NCI-H510A (cell line): ENCODE measurements around the gene EDAR.

Source experiments
- DNase-seq: peaks from one replicate; lab custom pipeline; 2025; lab: John Stamatoyannopoulos, UW

Gene EDAR

DNA sequence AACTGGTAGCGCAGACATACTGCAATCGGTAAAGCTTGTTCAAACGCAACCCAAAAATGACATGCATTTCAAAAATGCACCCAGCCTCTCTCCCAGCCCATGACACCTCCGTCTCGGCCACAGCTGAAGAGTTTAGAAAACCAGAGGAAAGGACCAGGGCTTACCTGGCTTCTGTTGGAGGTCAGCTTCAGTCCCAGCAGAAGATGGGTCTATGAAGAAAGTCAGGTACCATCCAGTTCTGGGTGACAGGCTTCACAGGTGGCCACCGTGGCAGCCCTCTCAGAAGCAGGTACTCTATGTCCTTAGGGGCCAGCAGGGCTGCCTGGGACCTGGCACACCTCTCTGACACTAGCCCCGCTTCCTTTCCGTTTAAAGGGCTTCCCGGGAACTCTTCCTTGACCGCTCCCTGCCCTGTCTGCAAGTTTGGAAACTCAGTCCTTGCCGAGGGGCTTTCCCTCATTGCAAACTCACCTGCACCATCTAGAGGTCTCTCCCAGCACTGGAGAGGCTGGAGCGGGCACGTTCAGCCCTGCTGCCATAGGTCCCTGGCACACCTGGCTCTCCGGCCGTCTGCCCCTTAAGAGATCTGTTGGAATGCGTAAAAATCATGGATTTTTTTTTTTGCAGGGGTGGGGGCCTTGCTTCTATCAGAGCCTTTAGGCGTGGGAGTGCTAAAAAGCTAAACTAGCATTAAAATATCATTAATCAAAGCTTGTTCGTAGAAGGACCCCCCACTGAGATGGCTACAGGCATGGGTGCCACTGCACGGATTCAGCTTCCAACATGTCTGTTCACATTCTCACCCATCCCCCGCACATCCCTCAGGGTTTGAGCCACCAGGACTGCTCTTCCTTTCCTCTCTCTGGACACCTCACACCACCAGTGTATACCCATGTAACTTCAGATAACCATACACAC is at the start of gene EDAR:
TSS of gene EDAR (minus strand) at position 425 of the 918 bp plus-strand sequence. CDS start 58,206 bp downstream, outside the sequence.
- DNase-seq, result peak; percentile 45

DNA sequence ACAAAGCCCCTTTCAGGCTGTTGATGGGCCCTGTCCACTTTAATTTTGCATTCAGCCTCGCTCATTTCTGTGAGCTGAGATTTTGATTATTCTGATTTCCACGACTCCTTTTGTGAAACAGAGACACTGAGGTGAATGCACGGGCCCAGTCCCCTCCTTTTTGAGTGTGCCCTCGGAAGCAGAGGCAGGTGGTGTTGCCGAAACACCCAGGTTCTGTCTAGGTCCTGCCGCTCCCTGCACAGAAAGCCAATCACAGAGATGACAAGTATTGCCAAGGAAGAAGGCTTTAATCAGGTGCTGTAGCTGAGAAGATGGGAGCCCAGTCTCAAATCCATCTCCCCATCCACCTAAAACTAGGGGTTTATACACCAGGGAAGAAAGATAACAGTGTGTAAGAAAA is 44.2 kb upstream of the EDAR start:
- no peak for DNase-seq

DNA sequence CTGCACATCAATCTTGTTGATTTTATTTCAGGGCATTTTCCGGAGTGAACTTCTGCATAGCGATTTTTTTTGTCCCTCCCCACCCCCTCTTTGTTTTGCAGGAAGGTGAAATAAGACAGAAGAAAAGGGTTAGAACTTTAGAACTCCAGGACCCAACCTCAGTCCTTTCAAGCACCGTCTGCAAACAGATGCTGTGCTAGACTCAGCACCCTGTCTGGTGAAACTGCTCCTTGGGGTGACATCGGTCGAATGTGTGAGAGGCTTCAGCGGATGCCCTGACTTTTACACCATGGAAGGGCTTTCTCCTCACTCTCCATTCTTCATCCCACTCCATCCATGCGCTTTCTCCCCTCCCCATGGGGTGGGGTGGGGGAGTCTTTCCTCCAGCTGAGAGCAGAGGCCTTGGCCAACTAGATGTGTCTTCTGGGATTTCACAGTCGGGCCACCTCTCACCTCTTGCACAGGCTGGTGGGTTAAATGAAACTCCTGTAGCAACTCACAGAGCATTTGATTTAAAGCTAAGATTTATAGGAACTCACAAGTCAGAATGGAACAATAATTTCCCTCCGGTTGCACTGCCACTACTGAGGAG is 43.3 kb upstream of the EDAR start:
- no peak for DNase-seq

DNA sequence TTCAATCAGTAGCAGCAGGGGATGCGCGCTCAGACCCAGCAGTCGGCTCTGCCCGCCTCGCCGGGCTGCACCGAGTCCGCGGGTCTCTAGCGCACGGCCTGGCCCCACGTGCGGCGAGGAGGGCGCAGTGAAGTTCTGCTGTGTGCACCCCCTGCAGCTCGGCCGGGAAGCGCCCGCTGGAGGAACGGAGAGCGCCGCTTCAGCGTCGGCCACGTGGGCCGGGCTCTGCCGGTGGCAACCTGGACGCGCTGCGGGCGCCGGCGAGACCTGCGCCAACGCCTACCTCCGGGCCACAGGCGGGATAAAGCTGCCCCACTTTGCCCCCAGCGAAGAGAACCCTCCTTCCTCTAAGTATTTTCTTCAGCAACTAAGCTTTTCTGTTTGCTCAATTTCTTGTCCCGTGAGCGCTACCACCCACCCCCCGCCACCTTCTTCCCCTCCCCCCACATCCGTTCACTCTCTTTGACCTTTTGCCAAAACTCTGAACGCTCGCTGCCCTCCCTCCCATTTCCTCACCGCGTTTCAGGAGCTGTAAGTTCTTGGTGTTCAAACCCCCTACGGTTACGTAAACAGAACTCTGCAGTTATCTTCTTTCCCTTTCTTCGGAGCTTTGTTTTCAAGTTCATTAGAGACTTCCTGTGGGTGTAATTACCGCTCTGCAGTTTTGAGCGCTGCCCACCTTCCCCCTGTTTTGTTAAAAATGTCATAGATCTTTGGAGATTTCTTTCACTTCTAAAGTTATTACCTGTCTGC is 42.6 kb upstream of the EDAR start:
- DNase-seq, result peak; percentile 23

DNA sequence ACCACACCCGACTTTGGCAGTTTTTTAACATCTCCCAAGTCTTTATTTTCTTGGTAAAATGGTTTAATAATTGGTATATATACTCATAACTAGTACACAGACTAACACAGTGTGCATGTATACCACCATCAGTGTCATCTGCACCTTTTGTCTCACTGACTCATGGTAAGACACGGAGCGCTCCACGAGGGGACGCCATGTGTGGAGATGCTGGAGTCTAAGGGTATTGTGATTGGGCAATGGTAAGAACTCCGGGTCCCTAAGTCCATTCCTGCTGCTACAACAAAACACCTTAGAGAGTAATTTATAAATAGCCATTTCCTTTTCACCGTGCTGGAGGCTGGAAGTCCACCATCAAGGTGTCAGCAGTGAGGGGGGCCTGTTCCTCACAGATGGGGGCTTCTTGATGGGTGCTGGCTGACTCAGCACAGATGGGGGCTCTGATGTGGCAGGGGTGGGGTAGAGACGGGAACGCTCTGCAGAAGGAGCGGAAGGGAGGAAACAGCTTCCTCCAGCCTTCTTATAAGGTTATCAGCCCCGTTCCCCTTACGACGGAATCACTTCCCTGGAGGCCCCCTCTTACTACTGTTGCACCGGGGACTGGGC is 42.0 kb upstream of the EDAR start:
- DNase-seq, result no peak

DNA sequence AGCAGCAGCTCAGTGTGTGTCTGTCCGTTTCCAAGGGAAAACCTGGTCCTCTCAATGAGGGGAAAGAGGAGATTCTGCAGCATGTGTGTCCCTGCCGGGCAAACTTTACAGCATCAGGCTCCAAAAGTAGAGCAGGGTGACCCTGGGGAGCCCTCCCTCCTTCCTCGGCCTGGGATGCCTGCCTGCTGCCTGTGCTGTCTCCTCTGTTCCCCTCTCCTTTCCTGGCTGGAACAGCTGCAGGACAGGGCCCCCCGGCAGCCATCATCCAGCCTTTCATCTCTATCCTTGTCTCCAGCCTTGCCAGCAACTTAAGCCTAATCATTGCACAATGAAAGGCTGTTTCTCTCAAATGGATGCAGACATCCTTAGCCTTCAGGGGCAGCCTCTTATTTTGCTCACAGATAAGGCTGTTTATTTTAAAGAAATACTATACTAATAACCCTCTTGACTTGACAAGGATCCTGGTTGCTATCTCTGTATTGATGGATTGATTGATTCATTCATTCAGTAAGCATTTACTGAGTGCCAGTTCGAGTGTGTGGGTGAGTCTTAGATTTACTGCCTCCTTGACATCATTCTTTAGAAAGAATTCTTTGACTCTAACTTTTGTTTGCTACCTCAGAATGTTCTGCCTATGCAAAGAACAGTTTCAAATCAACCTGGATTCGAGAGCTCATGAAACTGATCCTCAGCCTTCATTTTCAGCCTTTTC is 40.6 kb upstream of the EDAR start:
- DNase-seq, result no peak

DNA sequence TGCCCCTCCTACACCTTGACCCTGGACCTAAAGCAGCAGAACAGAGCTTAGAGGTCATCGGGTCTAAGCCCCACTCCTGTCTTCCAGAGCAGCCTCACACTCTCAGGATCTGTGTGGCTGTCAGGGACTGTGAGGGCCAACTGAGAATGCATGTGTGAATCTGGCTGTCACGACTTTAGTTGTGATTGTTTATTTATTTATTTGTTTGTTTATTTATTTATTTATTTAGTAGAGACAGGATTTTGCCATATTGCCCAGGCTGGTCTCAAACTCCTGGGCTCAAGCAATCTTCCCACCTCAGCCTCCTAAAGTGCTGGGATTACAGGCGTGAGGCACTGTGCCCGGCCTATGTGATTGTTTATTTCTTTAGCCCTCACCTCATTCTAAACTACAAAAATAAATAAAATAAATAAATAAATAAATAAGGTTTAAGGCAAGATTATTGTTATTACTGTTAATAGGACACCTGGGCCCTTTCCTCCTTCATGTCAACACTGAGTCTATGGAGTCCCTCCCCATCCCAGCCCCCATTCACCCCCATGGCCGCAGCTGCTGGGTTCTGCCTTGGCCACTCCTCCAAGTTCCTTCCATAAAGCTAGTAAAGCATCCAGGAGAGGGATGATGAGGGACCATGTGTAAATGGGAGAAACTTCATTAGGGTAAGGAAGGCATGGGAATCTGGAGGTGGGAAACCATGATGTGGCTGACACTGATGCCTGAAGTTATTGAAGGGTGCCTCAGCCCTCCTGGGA is 39.9 kb upstream of the EDAR start:
- no peak for DNase-seq

DNA sequence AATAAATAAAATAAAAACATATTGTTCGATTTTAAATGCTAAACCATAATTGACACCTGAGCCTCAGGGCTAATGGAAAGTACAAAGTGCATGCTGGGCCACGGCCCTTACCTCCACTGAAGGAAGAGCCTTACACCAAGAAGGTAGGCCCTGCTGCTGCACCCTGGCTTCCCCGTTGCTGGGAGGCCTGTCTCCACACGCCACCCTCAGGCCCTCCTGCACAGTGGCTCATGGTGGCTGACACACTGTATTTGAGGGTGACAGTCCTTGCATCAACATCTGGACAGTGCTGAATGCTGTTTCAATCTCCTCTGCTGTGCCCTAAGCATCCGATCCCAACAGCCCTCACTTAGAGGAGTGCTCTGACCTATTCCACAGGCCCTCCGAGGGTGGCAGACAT is 39.3 kb upstream of the EDAR start:
- no peak for DNase-seq

DNA sequence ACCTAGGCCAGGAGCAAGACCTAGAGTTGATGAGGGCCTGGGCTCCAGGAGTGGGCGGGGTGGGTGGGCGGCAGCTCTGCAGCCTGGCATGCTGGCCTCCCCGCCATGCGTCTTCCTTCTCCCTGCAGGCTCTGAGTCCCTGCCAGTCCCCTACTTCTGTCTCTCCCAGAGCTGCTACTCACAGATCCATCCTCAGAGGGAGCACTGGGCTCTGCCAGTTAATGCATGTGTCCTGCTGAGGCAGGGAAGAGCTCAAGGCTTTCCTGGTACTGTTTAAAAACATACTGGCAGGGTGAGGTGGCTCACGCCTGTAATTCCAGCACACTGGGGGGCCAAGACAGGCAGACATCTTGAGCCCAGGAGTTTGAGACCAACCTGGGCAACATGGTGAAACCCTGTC is 38.7 kb upstream of the EDAR start:
- no peak for DNase-seq

DNA sequence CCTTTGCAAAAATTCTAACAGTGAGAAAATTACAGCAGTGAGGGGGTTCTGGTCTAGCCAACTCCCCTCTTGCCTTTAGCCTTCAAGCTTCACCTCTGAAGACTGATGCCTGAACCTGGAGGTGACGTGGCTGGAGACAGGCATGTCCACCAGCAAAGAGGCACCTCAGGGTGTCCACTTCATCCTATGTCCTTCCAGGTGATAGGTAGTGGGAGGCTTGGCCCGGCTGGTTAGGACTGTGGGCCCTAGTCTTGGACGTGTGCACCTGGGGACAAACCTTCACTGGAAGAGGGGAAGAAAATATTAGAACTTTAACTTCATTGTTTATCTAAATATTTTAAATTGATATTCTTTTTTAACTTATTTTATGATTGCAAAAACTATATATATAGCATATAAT is 35.5 kb upstream of the EDAR start:
- DNase-seq, result no peak

DNA sequence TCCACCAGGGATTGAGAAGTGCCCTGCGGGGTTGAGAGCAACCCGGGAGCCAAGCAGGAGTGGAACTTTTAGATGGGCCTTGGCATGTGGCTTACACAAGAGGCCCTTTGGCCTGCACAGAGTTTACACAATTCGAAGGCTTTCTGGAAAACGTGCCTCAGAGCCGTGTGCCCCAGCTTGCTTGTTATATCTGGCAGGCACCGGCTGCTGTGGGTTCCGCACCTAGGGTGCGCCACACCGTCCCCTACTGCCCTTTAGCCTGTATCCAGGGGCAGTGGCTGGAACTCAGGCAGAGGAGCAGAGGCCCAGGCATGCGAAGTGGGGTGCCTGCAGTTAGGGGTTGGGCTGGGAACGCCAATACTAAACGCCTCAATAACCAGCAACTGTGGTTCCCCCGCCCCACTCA is 32.9 kb upstream of the EDAR start:
- no peak for DNase-seq

DNA sequence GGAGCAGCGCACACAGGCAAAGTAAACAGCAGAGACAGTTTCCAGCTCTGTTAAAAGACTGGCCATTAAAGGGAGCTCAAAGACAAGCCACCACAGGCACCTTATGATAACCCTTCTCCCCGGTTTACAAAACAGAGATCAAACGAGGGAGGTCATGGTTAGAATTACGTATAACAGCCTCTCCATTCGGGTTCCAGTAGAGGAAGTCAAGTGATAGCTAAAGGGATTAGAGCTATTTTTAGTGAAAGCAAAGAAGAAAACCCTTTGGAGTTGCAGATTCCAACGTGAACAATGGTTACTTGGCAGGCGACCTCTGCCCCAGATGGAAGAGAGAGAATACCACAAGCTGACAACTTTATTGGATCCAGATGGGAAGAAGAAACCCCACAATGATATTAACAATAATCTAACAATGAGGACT is 31.2 kb upstream of the EDAR start:
- no peak for DNase-seq

DNA sequence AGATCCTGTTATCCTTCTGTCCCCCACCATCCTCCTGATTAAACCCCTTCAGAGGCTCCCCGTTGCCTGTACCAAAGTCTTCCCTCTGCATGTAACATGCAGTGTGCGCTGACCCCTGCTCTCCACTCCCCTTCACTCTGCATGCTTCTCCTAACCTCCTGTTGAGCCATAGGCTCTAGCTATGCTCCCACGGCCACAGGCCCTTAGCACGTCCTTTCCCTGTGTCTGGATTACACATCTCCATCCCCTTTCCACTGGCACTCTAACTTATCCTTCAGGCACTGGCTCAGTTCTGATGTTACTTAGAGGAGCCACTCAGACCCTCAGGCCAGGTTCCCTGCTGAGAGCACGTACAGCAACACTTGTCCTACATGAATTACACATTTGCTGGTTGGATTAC is 29.4 kb upstream of the EDAR start:
- no peak for DNase-seq

DNA sequence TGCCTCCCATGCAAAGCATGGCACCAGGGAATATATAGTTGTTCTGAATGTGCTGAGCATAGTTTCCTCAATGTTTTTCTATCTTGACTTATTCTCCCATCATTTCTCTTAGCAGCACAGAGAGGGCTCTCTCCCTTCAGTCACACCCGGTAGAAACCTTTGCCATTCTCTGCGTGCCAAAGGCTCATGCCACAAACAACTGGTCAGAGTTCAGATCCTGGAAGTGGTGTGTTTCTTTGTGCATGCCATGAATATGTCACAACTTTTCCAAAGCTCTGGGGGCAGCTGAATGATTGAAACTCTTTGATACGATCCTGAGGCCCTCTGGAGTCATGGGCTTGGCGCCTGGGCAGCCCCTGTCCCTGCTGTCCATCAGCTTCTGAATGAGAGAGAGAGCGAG is 28.0 kb upstream of the EDAR start:
- no peak for DNase-seq

DNA sequence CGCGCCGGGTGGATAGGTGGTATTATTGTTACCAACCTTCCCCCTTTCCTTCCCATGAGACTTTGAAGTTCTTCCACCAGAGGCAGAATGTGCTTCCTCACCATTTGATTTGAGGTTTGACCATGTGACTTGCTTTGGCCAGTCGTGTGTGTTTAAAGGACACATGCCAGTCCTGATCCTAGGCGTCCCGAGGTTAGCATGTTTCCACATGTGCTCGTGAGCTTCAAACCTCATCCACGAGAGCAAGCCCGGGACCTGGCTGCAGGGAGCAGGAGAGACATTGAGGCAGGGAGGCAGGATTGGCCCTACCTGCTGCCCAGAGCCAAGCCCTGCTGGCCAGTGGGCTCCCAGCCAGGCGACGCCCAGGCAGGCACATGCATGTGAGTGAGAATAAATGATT is 27.4 kb upstream of the EDAR start:
- DNase-seq, result no peak

DNA sequence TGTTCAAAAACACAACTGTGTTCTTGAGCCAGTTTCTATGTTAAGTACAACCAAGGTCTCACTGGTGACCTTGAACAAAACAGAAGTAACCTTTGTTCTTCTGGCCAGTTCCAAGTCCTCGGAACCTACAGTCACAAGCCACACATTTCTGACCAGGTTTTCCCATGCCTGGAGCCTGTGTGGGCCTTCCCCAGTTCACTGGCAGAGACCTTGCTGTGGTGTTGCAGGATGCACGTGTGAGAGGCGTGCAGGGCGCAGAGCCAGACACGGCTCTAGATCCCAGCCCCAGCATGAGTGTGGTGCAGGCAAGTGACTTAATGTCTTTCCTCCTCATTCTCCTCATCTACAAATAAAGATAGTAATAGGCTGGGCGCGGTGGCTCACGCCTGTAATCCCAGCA is 25.5 kb upstream of the EDAR start:
- no peak for DNase-seq

DNA sequence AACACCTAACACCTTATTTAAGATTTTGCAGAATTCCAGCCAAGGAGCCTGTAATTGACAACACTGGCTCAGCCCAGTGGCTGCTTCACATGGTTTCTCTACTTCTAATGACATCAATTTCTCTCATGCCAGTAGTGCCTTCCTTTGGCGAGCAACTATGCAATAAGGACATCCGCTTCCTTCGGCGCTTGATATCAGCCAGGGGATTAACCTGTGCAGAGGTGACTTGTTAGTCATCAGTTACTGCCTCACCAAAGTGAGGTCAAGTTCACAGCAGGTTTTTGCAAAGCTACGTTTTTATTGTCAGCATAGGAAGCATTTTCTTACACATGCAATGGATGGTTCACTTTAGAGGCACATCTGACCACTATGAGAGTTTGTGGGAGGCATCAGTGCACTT is 24.0 kb upstream of the EDAR start:
- no peak for DNase-seq

DNA sequence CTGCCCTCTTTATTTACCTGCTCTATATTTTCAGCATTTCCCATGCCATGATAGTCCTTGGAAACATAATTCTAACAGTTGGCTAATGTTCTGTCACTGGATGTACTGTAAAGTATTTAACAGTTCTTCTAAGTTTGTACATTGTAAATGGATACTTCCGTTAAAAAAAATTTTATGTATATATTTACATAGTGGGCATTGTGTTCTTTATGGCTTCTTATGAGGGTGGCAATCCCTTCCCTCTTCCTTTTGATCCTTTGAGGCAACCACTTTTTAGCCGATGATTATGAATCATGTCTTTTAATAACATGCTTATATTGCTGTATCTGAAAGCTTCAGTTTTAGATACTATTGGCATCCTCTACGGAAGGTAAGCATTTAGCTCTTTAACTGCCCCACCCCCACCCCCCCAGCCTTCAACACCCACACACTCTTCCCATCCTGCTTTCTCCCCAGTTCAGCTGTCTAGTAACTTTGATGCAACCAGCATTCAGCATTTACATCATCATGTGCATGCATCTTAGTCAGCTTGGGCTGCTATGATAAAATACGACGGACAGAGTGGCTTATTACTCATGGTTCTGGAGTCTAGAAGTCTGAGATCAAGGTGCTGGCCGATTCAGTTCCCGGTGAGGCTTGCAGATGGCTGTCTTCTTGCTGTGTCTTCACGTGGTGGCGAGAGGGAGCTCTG is 21.0 kb upstream of the EDAR start:
- no peak for DNase-seq

DNA sequence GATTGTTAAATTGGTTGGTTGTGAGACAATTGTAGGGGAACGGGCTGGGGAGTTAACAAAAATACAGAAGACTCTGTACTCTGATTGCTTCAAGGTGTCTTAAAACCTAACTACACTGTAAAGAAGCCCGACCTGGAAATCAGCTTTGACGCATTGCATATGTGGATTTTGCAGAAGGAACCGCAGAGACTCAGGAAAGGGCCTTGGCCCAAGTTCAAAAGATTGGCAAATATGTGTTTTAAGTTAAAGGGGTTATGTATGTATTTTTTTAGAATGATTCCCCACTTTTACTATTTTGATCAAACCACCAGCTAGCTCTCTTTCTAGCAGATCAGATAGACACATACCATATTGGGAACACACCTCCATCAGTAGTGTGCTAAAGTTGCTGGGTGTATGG is 18.0 kb upstream of the EDAR start:
- no peak for DNase-seq

DNA sequence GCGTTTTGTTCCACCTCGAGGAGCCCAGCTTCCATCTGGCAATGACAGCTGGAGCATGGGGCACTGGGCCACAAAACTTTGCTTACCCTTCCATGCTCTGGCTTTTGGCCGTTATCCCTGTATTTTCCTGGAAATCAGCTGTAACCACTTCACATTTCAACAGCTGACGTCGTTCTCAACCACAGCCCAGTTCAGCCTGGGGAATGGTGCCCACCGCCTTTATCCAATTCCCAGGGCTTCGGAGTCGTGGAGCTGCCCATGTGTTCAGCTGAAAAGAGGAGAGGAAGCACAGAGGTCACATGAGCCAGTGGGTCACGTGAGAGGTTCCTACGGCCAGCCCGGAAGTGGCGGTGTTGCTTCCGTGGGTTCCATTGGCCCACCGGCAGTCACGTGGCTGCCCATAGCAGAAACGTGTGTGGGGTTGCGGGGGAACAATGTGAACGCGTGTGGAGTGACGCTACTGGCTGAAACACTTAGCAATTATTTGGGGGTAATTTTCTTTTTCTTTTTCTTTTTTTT is 16.7 kb upstream of the EDAR start:
- no peak for DNase-seq
